LNCAP (cell line): ENCODE data around the gene SORL1-AS1.

Source experiments
- CTCF ChIP-seq: fragments of 450-650 bp; IDR thresholded peaks from 2 replicates; pipeline ENCODE4 v1.5.1; 2017; ENCODE audit warnings: mild to moderate bottlenecking

The SORL1-AS1 gene

DNA sequence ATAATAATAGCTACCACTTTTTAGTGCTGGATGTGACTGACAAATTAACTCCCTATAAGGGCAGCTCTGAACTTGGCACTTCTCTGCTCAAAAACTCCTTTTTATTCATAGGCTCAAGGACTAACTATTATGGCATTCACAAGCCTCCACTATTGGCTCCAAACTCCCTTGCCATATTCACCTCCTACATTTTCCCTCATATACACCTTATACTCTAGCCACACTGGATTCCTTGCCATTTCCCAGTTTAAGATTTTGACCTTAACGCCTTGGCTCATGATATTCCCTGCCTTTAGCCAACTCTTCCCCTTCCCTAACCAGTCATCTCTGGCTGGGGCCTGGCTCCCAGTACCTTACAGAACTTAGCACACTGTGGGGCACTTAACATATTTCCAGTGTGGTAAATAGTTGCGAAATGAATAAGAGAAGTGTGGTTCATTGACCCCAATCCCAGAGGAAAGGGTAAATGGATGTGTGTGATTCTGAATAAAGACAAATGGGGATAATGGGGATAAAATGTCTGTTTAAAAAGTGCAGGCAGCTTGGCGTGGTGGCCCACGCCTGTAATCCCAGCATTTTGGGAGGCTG, 40.7 kb downstream of the SORL1-AS1 start:
- TF ChIP-seq CTCF = no peak

GRCh38 chr11:121408830-121409229, 43.9 kb downstream of the SORL1-AS1 start:
- TF ChIP-seq CTCF = no peak

- no peak for TF ChIP-seq CTCF
Observed at GRCh38 chr11:121406291-121406690, 46.5 kb downstream of the SORL1-AS1 start.

DNA sequence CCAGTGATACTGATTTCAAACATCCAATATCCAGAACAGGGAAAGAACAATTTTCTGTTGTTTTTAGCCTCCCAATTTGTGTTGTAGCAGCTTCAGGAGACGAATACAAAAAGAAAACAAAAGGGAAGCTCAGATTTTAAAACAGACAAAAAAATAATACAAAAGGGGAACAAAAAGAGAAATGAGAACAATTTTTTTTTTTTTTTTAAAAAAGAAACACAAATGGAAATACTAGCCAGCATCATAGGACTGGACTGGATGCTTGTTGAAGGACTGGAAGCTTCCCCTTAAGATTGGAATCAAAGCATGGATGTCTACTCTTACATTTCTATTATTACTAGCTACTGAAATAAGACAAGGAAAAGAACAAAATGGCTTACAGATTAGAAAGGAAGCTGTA, 47.1 kb downstream of the SORL1-AS1 start:
- no peak for TF ChIP-seq CTCF

- TF ChIP-seq CTCF = no peak
Observed at GRCh38 chr11:121394785-121395184, 58.0 kb downstream of the SORL1-AS1 start.

DNA sequence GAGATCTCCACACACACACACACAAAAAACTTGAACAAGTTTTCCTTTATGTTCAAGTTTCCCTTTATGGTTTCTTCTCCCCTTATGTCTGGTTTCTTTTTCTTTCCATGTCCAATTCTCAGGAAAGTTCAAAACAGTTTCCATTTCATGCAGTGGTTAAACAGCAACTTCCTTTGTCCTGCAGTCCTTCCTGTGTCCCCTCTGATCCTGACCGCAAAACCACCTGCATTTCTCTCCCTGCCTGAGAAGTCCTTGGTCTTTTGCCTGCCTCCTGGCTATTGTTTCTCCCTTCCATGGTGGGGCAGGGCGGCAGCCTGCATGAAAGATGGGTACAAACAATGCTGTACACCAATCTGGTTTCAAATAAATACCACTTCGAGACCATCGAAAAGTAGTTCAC, 58.9 kb downstream of the SORL1-AS1 start:
- no peak for TF ChIP-seq CTCF

- no peak for TF ChIP-seq CTCF
Observed at GRCh38 chr11:121391914-121392313, 60.9 kb downstream of the SORL1-AS1 start.

DNA sequence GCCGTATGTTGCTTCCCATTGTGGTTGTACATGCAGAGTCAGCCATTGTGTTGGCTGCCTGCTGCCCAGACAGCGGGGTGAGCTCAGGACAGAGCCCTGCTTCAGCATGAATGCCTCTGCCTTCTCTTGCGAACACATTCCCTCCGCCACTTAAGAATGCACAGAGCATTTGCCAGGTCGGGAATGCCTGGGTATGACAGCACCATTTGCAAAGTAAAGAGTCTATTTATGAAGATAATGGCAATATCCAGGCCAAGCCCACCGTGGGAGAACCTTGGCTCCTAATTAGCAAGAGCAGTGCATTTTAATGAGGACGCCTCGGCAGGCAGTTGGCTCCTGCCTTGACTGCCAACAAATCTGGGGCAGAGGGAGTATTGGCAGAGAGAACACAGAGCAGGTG, 63.1 kb downstream of the SORL1-AS1 start:
- TF ChIP-seq CTCF = no peak
